Adrenal gland (tissue), 5 donors: ENCODE measurements around the gene FRMD5.

Experiments
- POLR2A ChIP-seq, 2 donors: fragments of 450-650 bp; IDR thresholded peaks; one replicate each; pipeline ENCODE4 v1.6.1; 2017; ENCODE audit warnings: antibody characterized with exemption in 2 of 2, mild to moderate bottlenecking in 2 of 2, moderate library complexity in 1 of 2
- TF ChIP-seq, protein P1 (sequence below), 6 experiments: fragments of 450-650 bp in 4 of 6; fragments of 200-600 bp in 2 of 6; sonication (generic) in 1 of 6; IDR thresholded peaks; 1 replicate in 5 of 6; 2 replicates in 1 of 6; pipeline versions ENCODE4 v1.5.1 to v1.8.0; 2016 to 2021; ENCODE audit warnings: antibody characterized with exemption in 6 of 6, mild to moderate bottlenecking in 2 of 6, moderate library complexity in 1 of 6
- donor health status: DM: no; HTN: no; CAD: no.

DNA sequence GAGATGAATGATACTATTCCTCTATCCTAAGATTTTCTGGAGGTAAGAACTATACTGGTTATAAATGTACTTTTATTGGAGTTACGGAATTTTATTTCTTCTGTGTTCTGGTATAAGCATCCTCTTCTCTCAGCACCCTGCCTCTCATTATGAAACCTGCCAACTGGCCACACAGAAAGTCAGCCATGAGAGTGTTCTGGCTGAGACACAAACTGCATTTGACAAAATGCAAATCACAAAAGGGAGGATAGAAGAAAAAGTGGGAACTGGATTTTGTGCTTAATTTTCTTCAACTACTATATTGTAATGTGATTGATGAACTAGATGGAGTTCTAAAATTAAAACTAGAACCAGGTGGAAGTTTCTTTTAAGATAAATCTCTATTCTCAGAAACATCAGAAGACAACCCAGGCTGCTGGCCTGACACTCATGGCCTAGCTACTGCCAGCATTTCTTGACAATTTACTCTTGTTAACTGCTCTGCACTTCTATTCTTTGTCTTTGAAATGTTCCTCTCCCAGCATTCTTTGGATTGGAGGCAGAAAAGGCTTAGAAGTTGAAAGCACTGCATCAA, 225.2 kb downstream of the FRMD5 start:
- TF ChIP-seq, protein P1, sequence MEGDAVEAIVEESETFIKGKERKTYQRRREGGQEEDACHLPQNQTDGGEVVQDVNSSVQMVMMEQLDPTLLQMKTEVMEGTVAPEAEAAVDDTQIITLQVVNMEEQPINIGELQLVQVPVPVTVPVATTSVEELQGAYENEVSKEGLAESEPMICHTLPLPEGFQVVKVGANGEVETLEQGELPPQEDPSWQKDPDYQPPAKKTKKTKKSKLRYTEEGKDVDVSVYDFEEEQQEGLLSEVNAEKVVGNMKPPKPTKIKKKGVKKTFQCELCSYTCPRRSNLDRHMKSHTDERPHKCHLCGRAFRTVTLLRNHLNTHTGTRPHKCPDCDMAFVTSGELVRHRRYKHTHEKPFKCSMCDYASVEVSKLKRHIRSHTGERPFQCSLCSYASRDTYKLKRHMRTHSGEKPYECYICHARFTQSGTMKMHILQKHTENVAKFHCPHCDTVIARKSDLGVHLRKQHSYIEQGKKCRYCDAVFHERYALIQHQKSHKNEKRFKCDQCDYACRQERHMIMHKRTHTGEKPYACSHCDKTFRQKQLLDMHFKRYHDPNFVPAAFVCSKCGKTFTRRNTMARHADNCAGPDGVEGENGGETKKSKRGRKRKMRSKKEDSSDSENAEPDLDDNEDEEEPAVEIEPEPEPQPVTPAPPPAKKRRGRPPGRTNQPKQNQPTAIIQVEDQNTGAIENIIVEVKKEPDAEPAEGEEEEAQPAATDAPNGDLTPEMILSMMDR (IDR thresholded peaks at IDR 0.05): no peak
- TF ChIP-seq POLR2A (IDR thresholded peaks at IDR 0.05): no peak
